ENCODE measurements around the gene CHD2.

DNA sequence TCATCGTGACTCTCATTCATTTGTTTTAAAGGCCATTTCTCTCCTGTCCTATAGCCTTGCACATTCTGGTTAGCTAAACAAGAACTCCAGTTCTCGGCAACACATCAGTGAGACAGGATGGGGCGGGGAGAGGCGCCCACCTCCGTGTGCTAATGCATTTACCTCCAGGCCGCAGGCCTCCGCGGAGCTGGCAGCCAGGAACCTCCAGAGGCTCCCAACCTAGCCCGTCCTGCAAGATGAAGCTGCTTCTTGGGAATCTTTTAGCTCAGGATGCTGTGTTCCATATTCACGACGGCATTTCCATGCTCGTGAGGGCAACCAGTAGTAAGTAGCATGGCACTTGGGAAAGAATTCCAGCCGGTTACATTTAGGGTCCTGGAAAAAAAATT lies 141.0 kb downstream of the CHD2 start:
- TF ChIP-seq, protein P1, sequence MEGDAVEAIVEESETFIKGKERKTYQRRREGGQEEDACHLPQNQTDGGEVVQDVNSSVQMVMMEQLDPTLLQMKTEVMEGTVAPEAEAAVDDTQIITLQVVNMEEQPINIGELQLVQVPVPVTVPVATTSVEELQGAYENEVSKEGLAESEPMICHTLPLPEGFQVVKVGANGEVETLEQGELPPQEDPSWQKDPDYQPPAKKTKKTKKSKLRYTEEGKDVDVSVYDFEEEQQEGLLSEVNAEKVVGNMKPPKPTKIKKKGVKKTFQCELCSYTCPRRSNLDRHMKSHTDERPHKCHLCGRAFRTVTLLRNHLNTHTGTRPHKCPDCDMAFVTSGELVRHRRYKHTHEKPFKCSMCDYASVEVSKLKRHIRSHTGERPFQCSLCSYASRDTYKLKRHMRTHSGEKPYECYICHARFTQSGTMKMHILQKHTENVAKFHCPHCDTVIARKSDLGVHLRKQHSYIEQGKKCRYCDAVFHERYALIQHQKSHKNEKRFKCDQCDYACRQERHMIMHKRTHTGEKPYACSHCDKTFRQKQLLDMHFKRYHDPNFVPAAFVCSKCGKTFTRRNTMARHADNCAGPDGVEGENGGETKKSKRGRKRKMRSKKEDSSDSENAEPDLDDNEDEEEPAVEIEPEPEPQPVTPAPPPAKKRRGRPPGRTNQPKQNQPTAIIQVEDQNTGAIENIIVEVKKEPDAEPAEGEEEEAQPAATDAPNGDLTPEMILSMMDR (IDR thresholded peaks at IDR 0.05) = no peak
- no peak for TF ChIP-seq POLR2A (IDR thresholded peaks at IDR 0.05)

Measured in thyroid gland (tissue), 4 donors.